Fibroblast of skin of right quadriceps (primary cell): ENCODE measurements around the gene EIF5B.
A peak's percentile ranks its signal among the peaks of the same experiment; 100 is the strongest.
"Not testable (repeated sequence)": the region's sequence is repeated elsewhere in the genome, so short reads cannot be mapped to it uniquely, and the experiment has no call there.

Experiments used
- DNase-seq: peaks from one replicate; pipeline ENCODE4 v3.0.0-alpha.2; 2013

The EIF5B gene

GRCh38 chr2:99337113-99338028 is at the start of gene EIF5B:
Gene EIF5B (plus strand): TSS chr2:99337389. CDS start chr2:99337555, 166 bp downstream.
- peak; percentile 95 for DNase-seq

GRCh38 chr2:99297994-99298393 is 39.2 kb upstream of the EIF5B start:
- peak; percentile 37 for DNase-seq

- DNase-seq = no peak
Observed at GRCh38 chr2:99299580-99299979, 37.6 kb upstream of the EIF5B start.

GRCh38 chr2:99301097-99301496 is 36.1 kb upstream of the EIF5B start, which contains the start of gene LYG1:
Gene LYG1 (minus strand): TSS chr2:99301197. CDS start chr2:99295670, 5,527 bp downstream.
- not testable (repeated sequence) for DNase-seq

GRCh38 chr2:99317161-99317872 is 19.9 kb upstream of the EIF5B start:
- DNase-seq = no peak

- DNase-seq = not testable (repeated sequence)
Observed at GRCh38 chr2:99317873-99318200, 19.4 kb upstream of the EIF5B start.

GRCh38 chr2:99325384-99325783 is 11.8 kb upstream of the EIF5B start:
- DNase-seq = no peak

- peak; percentile 99 for DNase-seq
Observed at GRCh38 chr2:99335911-99336803, 1.0 kb upstream of the EIF5B start, which contains the start of gene TXNDC9. Gene TXNDC9 (minus strand): TSS chr2:99336333. CDS start chr2:99333210, 3,123 bp downstream.

GRCh38 chr2:99336804-99337112 is 431 bp upstream of the EIF5B start:
- DNase-seq = no peak

GRCh38 chr2:99338029-99338585 is 918 bp downstream of the EIF5B start:
- DNase-seq = peak; percentile 3

- DNase-seq = no peak
Observed at GRCh38 chr2:99340669-99341236, 3.6 kb downstream of the EIF5B start.

- DNase-seq = no peak
Observed at GRCh38 chr2:99342536-99342935, 5.3 kb downstream of the EIF5B start.

- not testable (repeated sequence) for DNase-seq
Observed at GRCh38 chr2:99345446-99345845, 8.3 kb downstream of the EIF5B start.

- no peak for DNase-seq
Observed at GRCh38 chr2:99346218-99346617, 9.0 kb downstream of the EIF5B start.

- DNase-seq = no peak
Observed at GRCh38 chr2:99348173-99348572, 11.0 kb downstream of the EIF5B start.

GRCh38 chr2:99350194-99350593 is 13.0 kb downstream of the EIF5B start:
- DNase-seq = no peak

- peak; percentile 65 for DNase-seq
Observed at GRCh38 chr2:99354070-99354469, 16.9 kb downstream of the EIF5B start.

- DNase-seq = not testable (repeated sequence)
Observed at GRCh38 chr2:99354825-99355224, 17.6 kb downstream of the EIF5B start.

GRCh38 chr2:99356853-99357252 is 19.7 kb downstream of the EIF5B start:
- DNase-seq = no peak

GRCh38 chr2:99365661-99366060 is 28.5 kb downstream of the EIF5B start:
- DNase-seq = no peak

GRCh38 chr2:99368854-99369253 is 31.7 kb downstream of the EIF5B start:
- DNase-seq = not testable (repeated sequence)

- DNase-seq = no peak
Observed at GRCh38 chr2:99373144-99373543, 36.0 kb downstream of the EIF5B start.
